Measurements from ENCODE around the gene PUM2.

Gene PUM2

GRCh38 chr2:20327370-20327769 lies 23.3 kb downstream of the PUM2 start:
- no peak for DNase-seq (ENCODE audit: low spot score)
- TF ChIP-seq CTCF (IDR thresholded peaks at IDR 0.05; ENCODE audit: borderline replicate concordance, control extremely low read depth, extremely low read depth, insufficient read depth, missing control alignments), result no peak
- in situ Hi-C loops (cut with MboI; ENCODE audit: low sequenced_read_pairs, unreplicated experiment), result no loop called here

GRCh38 chr2:20326163-20326780 lies 24.4 kb downstream of the PUM2 start:
- peak; percentile 77 for TF ChIP-seq CTCF (IDR thresholded peaks at IDR 0.05; ENCODE audit: borderline replicate concordance, control extremely low read depth, extremely low read depth, insufficient read depth, missing control alignments)
- in situ Hi-C loops (cut with MboI; ENCODE audit: low sequenced_read_pairs, unreplicated experiment), result no loop called here
- DNase-seq (ENCODE audit: low spot score), result peak; percentile 62

GRCh38 chr2:20322527-20323300 lies 27.9 kb downstream of the PUM2 start:
- no peak for TF ChIP-seq CTCF (IDR thresholded peaks at IDR 0.05; ENCODE audit: borderline replicate concordance, control extremely low read depth, extremely low read depth, insufficient read depth, missing control alignments)
- DNase-seq (ENCODE audit: low spot score), result no peak
- in situ Hi-C loops (cut with MboI; ENCODE audit: low sequenced_read_pairs, unreplicated experiment), result no loop called here

GRCh38 chr2:20317690-20318089 lies 33.0 kb downstream of the PUM2 start:
- no peak for TF ChIP-seq CTCF (IDR thresholded peaks at IDR 0.05; ENCODE audit: borderline replicate concordance, control extremely low read depth, extremely low read depth, insufficient read depth, missing control alignments)
- no peak for DNase-seq (ENCODE audit: low spot score)
- in situ Hi-C loops (cut with MboI; ENCODE audit: low sequenced_read_pairs, unreplicated experiment), result no loop called here

GRCh38 chr2:20317197-20317596 lies 33.4 kb downstream of the PUM2 start:
- no peak for DNase-seq (ENCODE audit: low spot score)
- in situ Hi-C loops (cut with MboI; ENCODE audit: low sequenced_read_pairs, unreplicated experiment), result no loop called here
- TF ChIP-seq CTCF (IDR thresholded peaks at IDR 0.05; ENCODE audit: borderline replicate concordance, control extremely low read depth, extremely low read depth, insufficient read depth, missing control alignments), result no peak

GRCh38 chr2:20314562-20315501 lies 35.8 kb downstream of the PUM2 start:
- TF ChIP-seq CTCF (IDR thresholded peaks at IDR 0.05; ENCODE audit: borderline replicate concordance, control extremely low read depth, extremely low read depth, insufficient read depth, missing control alignments), result no peak
- no peak for DNase-seq (ENCODE audit: low spot score)
- in situ Hi-C loops (cut with MboI; ENCODE audit: low sequenced_read_pairs, unreplicated experiment), result no loop called here

Data from GM13976 (cell line).